ENCODE measurements around the gene PEPD.

DNA sequence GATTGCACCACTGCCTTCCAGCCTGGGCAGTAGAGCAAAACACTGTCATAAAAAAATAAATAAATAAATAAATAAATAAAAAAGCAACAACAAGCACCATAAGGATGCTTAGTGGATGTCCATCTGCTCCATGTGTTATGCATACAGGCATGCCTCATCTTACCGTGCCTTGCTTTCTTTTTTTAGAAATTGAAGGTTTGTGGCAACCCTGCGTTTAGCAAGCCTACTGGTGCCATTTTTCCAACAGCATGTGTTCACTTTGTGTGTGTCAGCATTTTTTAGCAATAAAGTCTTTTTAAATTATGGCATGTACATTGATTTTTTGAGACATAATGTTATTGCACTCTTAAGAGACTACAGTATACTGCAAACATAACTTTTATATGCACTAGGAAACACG is 68.3 kb downstream of the PEPD start:
- TF ChIP-seq, protein P1, sequence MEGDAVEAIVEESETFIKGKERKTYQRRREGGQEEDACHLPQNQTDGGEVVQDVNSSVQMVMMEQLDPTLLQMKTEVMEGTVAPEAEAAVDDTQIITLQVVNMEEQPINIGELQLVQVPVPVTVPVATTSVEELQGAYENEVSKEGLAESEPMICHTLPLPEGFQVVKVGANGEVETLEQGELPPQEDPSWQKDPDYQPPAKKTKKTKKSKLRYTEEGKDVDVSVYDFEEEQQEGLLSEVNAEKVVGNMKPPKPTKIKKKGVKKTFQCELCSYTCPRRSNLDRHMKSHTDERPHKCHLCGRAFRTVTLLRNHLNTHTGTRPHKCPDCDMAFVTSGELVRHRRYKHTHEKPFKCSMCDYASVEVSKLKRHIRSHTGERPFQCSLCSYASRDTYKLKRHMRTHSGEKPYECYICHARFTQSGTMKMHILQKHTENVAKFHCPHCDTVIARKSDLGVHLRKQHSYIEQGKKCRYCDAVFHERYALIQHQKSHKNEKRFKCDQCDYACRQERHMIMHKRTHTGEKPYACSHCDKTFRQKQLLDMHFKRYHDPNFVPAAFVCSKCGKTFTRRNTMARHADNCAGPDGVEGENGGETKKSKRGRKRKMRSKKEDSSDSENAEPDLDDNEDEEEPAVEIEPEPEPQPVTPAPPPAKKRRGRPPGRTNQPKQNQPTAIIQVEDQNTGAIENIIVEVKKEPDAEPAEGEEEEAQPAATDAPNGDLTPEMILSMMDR (IDR thresholded peaks at IDR 0.05 in 4 of 5, conservative IDR thresholded peaks at IDR 0.05 in 1 of 5) = no peak
- TF ChIP-seq POLR2A (IDR thresholded peaks at IDR 0.05) = no peak
